ENCODE measurements around the gene FAM3A. TPM values are rescaled to one million over a fixed set of nuclear protein-coding genes. Genes with fewer than 3 reads are reported as not detected.
"Not testable (repeated sequence)": the region's sequence is repeated elsewhere in the genome, so short reads cannot be mapped to it uniquely, and the experiment has no call there.

FAM3A gene, protein sequence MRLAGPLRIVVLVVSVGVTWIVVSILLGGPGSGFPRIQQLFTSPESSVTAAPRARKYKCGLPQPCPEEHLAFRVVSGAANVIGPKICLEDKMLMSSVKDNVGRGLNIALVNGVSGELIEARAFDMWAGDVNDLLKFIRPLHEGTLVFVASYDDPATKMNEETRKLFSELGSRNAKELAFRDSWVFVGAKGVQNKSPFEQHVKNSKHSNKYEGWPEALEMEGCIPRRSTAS
- polyA plus RNA-seq (2013, experiment 1 of 2; ENCODE audit: insufficient read length): 39.8 TPM
- 35.6 TPM for polyA plus RNA-seq (2013, experiment 2 of 2; ENCODE audit: insufficient read length)

DNA sequence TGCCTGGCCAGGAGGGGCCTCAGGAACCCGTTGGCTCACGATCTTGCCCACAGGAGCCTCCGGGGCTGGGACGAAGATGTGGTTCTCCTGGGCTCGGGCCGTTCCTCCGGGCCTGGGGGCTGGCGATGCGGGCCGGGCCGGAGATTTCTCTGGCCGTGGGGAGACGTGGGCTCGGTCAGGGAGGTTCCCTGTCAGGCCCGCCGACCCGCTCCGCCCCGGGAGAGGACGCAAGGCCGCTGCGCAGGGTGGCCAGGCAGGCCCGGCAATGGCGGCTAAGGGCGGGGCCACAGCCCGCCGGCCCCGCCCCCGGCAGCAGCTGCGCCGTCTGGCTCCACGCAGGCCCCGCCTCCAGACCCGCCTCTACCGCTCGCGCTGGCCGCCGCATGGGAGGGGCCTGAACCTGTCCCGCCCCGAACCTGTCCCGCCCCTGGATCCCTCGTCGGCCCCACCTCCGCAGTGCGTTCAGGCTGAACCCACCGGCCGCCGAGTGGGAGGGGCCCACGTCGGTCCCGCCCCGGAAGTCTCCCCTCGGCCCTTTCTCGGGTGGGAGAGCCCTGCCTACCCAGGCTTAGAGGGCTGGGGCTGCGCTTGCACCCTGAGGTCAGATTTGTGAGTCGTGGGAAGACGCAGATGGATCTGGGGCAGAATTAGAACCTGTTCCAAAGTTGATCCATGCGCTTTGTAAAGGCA is at the start of gene FAM3A:
TSS of gene FAM3A (minus strand) at position 267 of the 690 bp plus-strand sequence. CDS start 460 bp downstream, outside the sequence.
- DNase-seq: peak; percentile 83

DNA sequence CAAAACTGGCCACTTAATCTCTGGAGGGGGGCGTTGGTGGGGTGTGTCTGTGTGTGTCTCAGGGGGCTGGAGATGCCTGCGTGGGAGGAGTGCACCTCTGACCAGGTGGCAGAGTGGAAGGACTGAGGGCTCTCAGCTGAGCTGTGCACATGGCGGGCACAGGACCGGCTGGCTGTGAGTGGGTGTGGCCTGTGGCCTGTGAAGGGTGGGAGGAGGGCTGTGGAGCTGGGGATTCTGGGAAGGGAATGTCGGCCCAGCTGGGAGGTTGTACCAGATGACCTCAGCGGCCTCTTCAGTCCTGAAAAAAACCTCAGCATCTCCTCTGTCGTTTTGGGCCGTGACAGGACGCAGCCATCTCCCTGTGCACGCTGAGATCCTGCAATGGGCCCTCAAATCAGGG is 46.3 kb upstream of the FAM3A start:
- not testable (repeated sequence) for DNase-seq

DNA sequence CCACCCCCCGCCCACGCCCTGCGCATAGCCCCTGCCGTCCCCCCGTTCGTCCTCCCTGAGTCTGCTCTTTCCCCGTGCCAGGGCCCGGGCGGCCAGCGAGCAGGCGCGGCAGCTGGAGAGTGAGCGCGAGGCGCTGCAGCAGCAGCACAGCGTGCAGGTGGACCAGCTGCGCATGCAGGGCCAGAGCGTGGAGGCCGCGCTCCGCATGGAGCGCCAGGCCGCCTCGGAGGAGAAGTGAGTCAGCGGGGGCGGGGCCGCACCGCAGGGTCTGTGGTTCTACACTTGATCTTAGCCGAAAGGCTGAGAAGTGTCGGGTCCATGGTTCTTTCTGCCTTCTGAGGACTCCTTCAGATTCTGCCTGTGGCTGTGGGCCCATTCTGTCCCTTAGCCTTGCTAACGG is 44.3 kb upstream of the FAM3A start:
- not testable (repeated sequence) for DNase-seq

DNA sequence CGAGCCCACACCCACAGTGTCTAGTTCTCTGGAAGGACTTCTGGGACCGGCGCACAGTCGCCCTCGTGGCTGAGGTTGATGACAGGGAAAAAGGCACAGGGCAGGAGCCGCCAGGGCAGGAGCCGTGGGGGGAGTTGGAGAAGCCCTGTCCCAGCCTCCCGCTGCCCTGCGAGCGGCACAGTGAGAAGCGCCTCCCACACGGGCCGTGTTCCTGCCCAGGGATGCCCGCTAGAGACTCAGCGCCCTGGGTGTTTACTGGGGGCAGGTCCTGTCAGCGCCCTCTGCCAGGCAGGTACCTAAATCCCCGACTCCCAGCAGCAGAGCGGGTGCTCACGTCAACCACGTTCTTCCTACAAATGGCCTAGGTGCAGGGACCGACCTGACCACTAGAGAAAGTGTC is 42.9 kb upstream of the FAM3A start:
- DNase-seq: not testable (repeated sequence)

DNA sequence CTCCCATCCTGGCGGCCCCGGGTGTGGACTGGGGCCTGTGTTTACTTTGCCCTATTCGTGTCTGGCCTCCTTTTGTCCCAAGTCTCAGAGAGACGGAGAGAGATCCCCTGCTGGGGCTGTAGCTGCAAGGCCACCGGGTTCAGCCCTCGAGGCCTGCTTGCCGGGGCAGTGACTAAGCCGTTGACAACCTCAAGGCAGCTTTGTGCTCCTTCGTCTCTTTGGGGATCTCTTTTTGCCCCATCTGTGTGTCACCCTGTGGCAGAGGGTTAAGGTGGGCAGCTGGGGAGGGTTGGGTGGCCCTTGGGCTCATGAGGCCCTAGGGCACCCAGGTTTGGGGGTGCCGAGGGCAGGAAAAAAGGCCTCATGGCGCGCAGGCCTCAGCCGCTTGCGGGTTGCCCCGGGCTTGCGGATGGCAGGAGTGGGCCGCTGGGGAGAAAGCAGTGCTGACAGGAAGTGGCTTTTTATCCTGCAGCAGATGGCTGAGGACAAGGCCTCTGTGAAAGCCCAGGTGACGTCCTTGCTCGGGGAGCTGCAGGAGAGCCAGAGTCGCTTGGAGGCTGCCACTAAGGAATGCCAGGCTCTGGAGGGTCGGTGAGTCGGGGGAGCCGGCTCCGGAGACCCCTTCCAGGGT is 42.1 kb upstream of the FAM3A start:
- DNase-seq: not testable (repeated sequence)

DNA sequence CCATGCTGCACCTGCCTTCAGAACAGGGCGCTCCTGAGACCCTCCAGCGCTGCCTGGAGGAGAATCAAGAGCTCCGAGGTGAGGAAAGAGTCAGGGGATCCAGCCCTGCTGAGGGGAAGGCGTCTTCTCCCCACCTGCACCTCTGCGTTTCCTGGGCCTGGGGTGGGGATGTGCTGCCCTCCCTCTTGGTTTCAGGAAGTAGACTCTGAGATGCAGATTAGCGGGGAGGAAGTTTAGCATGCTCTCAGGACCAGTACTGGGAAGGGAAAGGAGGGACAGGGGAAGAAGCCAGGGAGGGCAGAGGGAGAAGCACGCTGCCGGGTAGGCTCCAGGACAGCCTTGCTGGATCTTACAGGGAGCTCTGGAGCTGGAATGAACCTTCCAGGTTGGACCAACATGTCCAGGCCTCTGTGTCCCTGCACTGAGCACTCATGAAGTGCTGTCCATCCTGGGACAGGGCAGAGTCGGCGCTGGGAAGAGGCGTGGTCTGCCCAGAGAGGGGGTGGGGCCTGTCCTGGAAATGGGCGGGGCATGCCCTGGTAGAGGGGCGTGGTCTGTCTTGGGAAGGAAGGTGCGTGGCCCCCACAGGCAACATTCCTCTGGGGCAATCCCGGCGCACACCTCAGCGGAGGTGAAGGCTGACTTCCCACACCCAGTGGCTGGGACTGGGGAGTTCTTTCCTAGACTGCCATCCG is 36.2 kb upstream of the FAM3A start:
- not testable (repeated sequence) for DNase-seq

DNA sequence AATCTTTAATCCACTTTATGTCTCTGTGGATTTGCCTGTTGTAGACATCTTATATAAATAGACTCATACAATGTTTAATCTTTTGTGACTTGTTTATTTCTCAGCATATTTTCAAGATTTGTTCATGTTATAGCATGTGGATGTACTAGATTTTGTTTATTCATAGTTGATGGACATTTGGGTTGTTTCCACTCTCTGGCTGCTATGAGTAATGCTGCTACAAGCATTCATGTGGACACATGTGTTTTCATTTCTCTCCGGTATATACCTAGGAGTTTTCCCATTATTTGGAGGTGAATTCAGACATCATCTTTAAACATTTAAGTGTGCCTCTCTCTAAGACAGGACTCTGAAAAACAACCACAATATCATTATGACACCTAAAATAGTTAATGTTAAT is 33.7 kb upstream of the FAM3A start:
- no peak for DNase-seq

DNA sequence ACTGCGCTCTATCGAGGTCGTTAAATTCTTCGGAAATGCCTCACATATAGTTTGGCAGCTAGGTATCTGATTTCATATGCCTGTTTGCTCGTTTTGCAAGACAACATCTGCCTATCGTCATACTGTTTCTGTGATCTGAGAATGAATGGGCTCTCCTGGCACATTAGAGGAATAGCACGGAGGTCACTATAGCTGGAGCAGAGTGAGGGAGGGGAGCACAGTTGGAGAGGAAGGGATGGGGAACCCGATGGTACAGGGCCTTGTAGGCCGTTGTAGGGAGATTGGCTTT is 31.9 kb upstream of the FAM3A start:
- DNase-seq: no peak

DNA sequence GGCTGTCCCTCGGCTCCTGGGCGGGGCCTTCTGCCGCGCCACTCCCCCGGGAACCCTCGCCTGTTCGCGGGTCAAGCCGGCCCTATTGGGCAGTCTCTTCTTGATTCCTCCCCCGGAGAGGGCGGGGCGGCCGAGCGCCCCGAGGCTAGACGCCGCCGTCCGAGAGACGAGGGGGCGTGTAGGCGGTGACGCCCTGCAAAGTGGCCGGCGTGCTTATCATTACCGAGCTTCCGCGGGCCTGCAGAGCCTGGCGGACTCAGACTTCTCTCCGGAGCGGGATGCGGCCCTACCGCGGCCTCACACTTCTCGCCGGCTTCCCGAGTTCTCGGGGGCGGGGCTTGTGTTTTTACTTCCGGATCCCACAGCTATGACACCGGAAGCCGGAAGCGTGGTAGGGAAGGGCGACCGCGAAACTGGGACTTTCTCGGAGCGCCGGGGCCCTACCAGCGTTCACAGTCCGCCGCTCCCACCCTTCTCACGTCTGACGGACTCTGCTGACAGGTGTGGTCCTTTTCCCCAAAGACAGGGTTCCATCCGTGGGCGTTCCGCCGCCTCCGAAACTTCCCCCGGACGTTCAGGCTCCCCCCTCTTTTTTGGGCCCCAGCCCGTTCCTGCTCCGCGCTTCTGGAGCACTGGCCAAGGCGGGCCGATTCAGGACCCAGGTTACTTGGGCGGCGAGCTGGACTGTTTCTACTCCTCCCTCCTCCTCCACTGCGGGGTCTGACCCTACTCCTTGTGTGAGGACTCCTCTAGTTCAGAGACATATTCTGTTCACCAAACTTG is 31.4 kb upstream of the FAM3A start, which contains the start of gene IKBKG:
TSS of gene IKBKG (plus strand) at position 376 of the 783 bp plus-strand sequence. CDS start 4,383 bp downstream, outside the sequence.
- peak; percentile 88 for DNase-seq

DNA sequence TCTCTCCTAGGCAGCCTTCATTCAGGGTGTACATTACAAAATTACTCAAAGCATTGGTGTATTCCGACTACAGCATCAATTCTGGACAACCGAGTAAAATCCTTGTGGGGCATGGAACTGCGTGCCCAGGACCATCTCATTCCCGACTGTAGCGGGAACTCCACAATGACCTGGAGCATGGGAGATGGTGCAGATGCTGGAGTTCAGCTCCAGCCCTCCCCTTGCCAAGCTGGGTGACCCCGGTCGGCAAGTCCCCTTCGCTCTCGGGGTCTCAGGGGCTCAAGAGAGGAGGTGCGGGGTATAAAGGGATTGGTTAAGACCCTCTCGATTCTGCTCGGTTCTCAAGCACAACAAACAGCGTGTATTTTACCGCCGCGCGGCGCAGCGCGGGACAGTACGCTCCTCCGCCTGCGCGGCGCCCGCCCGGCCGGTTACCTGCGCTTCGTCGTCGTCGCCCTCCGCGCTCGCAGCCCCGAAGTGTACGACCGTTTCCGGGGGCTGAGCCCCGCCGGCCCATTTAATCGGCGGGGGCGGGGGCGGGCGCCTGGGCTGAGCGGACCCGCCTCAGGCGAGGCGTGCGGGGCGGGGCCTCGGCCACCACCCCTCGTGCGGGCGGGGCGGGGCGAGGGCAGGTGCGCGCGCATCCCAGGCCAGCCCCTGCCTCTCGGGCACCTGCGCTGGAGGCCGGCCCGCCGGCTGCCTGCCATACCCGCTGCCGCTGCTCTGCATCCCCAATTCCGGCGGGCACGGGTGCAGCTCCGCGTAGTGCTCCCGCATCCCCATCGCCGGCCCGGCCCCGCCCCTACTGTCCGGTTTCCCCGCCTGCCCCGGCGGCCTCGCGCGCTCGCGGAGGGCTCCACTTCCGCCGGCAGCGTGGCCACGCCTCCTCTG is 30.6 kb upstream of the FAM3A start, which contains the start of gene G6PD:
TSS of gene G6PD (minus strand) at position 493 of the 891 bp plus-strand sequence. CDS start 691 bp downstream, outside the sequence.
- peak; percentile 66 for DNase-seq

DNA sequence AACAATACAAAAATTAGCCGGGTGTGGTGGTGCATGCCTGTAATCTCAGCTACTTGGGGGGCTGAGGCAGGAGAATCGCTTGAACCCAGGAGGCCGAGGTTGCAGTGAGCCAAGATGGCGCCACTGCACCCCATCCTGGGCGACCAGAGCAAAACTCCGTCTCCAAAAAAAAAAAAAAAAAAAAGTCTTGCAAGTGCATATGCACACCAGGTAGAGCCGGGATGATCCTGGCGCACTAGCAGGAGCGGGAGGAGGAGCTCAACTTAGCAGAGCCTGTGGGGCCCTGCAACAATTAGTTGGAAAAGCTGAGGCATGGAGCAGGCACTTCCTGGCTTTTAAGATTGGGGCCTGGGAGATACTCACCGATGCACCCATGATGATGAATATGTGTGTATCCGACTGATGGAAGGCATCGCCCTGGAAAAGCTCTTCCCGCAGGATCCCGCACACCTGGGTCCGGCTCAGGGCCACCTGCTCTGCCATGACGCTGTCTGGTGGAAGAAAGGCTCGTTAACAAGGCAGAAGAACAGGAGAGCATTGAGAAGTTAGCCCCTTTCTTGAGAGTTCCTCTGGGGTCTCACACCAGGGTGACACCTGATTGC is 29.7 kb upstream of the FAM3A start:
- DNase-seq: no peak

DNA sequence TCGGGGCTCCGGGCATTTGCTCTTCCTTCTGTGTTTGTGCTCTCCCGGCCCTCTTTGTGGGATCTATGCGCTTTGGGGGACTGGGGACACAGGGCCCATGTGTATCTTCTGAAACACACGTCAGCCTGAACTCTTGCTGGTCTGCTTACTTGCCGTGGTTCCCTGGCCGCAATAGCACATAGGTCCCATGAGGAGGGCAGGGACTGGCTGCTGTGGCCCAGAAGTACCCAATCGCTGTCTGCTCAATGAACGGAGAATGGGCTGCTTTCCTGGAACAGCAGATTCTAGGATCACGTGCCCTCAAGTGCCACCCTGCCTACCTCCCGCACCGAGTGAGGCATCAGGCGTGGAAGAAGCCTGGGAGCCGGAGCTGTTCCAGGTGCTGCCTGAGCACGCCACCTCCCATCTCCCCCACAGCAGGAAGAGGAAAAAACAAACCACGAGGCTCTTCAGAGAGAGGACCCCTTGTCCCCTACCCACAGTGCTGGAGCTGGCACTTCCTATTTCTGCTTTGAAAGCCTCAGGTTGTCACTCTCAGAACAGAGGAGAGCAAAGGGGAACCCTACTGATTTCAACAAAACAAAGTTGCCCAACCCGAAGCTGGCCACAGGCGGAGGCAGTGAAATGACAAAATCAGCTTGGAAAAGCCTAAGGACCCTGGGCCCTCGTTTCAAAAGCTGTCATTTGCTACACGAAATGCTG is 26.8 kb upstream of the FAM3A start:
- DNase-seq: no peak

DNA sequence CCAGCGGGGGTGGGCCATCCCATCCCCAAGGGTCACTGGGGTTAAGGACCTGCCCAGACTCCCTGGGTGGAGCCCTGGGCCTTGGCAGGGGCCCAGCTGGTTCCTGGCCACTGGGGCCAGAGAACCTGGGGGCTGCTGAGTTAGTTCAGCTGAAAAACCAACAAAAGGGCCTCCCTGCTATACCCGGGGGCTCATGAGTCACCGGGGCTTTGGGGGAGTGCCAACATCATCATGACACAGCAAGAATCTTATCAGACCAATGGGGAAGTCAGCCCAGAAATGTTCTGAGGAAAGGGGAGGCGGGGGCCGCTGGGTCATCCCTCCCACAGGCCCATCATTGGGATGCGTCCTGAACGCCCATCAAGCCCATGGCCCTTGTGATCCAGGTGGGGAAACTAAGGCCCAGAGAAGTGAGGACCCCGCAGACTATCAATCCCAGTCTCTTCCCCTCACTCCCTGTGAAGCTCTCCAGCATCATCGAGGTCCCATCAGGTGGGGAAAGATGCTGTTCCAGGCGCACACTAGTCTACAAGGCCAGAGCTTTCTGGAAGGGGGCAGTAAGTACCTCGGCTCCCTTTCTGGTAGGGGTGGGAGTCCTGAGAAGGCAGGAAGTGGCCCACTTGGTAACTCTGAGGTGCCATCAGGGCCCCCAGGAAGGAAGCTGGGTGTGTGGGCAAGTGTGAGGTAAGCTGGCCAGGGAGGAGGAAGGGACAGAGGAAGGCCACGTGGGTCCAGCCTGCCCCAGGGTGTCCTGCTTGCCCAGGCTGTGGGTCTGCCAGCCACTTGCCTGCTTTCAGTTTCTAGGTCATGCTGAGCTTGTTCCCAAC is 26.1 kb upstream of the FAM3A start:
- DNase-seq: peak; percentile 94

DNA sequence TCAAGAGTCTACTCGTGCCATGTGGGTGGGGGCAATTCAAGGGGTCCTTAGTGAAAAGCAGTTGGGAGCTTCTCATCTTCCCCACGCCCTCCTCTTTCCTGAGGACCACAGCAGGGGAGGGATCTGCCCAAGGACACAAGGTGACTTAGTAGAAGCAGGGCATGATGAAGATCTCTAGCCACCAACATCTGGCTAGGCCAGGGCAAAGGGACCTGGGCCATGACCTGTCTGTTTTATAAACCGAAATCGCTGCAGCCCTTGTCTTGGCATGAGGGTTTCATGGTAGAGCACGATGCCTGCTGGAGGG is 25.5 kb upstream of the FAM3A start:
- no peak for DNase-seq

DNA sequence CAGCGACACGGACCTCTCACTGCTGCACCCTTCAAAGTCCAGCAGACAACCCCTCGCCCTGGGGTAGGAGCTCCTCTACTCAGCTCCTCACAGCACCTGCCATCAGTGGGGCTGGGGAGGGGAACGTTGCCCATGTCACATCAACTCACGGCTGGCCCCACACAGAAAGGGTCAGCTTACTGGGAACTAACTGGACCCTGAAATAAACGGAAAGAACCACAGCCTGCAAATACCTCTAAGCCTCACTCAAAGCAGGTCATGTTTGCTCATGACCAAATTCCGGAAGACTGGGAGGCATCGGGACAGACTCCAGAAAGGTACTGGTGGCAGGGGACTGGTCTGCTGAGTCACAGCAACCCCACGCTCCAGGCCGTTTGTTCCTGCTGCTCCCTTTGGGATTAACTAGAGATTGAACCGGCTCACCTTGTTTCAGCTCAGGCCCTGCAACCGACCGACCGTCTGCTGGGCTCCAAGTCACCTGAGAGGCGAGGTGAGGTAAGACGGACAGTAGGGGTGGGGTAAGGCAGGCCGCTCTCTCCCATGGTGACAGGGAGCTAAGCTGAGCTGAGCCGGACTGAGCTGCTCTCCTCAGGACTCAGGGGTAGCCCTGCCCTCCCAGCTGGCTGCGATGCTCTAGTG is 25.0 kb upstream of the FAM3A start:
- no peak for DNase-seq

DNA sequence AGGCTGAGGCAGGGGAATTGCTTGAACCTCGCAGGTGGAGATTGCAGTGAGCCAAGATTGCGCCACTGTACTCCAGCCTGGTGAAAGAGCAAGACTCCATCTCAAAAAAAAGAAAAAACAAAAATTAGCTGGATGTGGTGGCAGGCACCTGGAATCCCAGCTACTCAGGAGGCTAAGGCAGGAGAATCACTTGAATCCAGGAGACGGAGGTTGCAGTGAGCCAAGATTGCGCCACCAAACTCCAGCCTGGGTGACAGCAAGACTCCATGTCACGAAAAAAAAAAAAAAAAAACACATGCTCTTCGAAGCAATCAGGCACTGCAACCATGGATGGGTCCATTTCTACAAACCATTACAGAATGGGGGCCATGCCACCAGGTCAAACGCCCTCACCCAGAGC is 24.3 kb upstream of the FAM3A start:
- not testable (repeated sequence) for DNase-seq

DNA sequence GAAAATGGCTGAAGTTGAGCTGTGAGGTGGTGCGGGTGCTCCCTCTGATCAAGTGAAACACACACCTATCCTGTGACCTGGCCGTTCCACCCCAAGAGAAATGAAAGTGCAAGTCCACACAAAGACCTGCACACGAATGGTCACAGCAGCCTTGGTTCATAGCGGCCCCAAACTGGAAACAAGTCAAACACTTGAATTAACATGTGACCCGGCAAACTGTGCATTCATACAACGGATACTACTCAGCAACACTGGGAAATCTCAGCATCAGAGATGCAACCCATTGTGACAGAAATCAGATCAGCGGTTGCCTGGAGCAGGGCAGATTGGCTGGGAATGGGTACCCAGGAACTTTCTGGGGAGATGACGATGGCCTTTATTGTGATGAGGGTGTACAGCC is 23.0 kb upstream of the FAM3A start:
- no peak for DNase-seq

DNA sequence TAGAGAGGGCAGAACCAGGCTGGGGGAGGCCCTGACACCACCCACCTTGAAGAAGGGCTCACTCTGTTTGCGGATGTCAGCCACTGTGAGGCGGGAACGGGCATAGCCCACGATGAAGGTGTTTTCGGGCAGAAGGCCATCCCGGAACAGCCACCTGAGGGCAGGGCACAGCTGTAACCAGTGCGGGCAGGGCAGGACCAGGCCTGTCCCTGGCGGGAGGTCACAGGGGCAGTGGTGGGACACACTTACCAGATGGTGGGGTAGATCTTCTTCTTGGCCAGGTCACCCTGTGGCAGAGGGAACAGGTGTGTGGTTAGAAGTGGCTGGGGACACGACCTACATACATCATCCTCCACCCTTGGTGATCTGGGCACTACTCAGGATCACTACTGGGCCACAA is 19.9 kb upstream of the FAM3A start:
- no peak for DNase-seq
